Measurements from ENCODE around the gene IQGAP3.

- TF ChIP-seq CTCF (IDR thresholded peaks at IDR 0.05; ENCODE audit: low read length) (no peak), EZH2 (optimal IDR thresholded peaks at IDR 0.05; ENCODE audit: low read depth, low read length) (no peak), EZH2phosphoT487 (IDR thresholded peaks at IDR 0.05; ENCODE audit: low read length) (no peak)
Measured at GRCh38 chr1:156586892-156587477, 14.6 kb upstream of the IQGAP3 start.
